A549 (cell line): ENCODE results near the gene HOXB4.

ENCODE experiments used
- CEBPB ChIP-seq, 2 experiments: fragments of >200 bp in 1 of 2; sonication (Bioruptor Twin) in 1 of 2; formaldehyde crosslinking in 1 of 2; IDR thresholded peaks; 2 replicates each; pipeline ENCODE4 v1.6.1; 2012 to 2016
- CTCF ChIP-seq: fragments of >200 bp; sonication (Bioruptor Twin); formaldehyde crosslinking; IDR thresholded peaks from 3 replicates; pipeline ENCODE4 v1.5.1; 2016
- EP300 ChIP-seq, 2 experiments: fragments of >200 bp; sonication (Bioruptor Twin); formaldehyde crosslinking; IDR thresholded peaks; 2 replicates in 1 of 2; 3 replicates in 1 of 2; pipeline ENCODE4 v1.6.1; 2016 to 2017
- ESRRA ChIP-seq: fragments of 150-350 bp; IDR thresholded peaks from 2 replicates; pipeline ENCODE4 v1.6.1; 2014; ENCODE audit warnings: mild to moderate bottlenecking, low read length, borderline replicate concordance
- HDAC2 ChIP-seq: fragments of 200-600 bp; sonication (generic); IDR thresholded peaks from 2 replicates; pipeline ENCODE4 v1.6.1; 2016
- JUNB ChIP-seq: fragments of >200 bp; sonication (Bioruptor Twin); formaldehyde crosslinking; IDR thresholded peaks from 2 replicates; pipeline ENCODE4 v1.6.1; 2016
- MAX ChIP-seq: IDR thresholded peaks from 2 replicates; pipeline ENCODE4 v1.6.1; 2012
- POLR2A ChIP-seq: IDR thresholded peaks from 2 replicates; pipeline ENCODE4 v1.6.1; 2012; ENCODE audit warnings: mild to moderate bottlenecking, low read length
- RAD21 ChIP-seq, 2 experiments: fragments of >200 bp in 1 of 2; sonication (Bioruptor Twin) in 1 of 2; formaldehyde crosslinking in 1 of 2; IDR thresholded peaks in 1 of 2; conservative IDR thresholded peaks in 1 of 2; 2 replicates in 1 of 2; 3 replicates in 1 of 2; pipeline ENCODE4 v1.6.1; 2012 to 2018; ENCODE audit warnings: inconsistent platforms in 1 of 2
- REST ChIP-seq: fragments of 200-600 bp; sonication (generic); IDR thresholded peaks from 2 replicates; pipeline ENCODE4 v1.6.1; 2016; ENCODE audit warnings: antibody characterized with exemption, mild to moderate bottlenecking, moderate library complexity
- RFX5 ChIP-seq: fragments of 450-650 bp; IDR thresholded peaks from 2 replicates; pipeline ENCODE4 v1.7.1; 2014; ENCODE audit warnings: antibody characterized with exemption, mild to moderate bottlenecking, moderate library complexity
- ZSCAN20 ChIP-seq: fragments of 250-450 bp; sonication (Bioruptor Pico); IDR thresholded peaks from 2 replicates; pipeline ENCODE4 v1.8.0; 2022; ENCODE audit warnings: mild to moderate bottlenecking, moderate library complexity

- TF ChIP-seq POLR2A (no peak), CTCF (no peak), MAX (no peak), RFX5 (no peak), REST (no peak), ESRRA (no peak), RAD21 (conservative IDR thresholded peaks at IDR 0.05 in 1 of 2, IDR thresholded peaks at IDR 0.05 in 1 of 2) (no peak), CEBPB (IDR thresholded peaks at IDR 0.05) (no peak), EP300 (IDR thresholded peaks at IDR 0.05) (no peak), HDAC2 (no peak), JUNB (no peak), ZSCAN20 (CRISPR knock-in tag) (no peak)
Observed at GRCh38 chr17:48609759-48610281, 31.7 kb upstream of the HOXB4 start.
